Daoy (cell line): ENCODE data around the gene IL6ST. TPM values are rescaled to one million over a fixed set of nuclear protein-coding genes. Genes with fewer than 3 reads are reported as not detected.
"Not testable (repeated sequence)": the region's sequence is repeated elsewhere in the genome, so short reads cannot be mapped to it uniquely, and the experiment has no call there.

Experiments
- DNase-seq: peaks from one replicate; pipeline ENCODE4 v3.0.0-alpha.2; 2015; ENCODE audit warnings: low read depth
- total RNA-seq: library from RNA; depleted of rRNA; stranded (reverse); fragments of >200 nt; shearing (Covaris generic); gene quantifications from 2 replicates; pipeline ENCODE4 v1.2.3, GENCODE V29; 2014; rRNA removed

IL6ST gene
- 77.5 and 92.3 TPM in 2 replicates for total RNA-seq

DNA sequence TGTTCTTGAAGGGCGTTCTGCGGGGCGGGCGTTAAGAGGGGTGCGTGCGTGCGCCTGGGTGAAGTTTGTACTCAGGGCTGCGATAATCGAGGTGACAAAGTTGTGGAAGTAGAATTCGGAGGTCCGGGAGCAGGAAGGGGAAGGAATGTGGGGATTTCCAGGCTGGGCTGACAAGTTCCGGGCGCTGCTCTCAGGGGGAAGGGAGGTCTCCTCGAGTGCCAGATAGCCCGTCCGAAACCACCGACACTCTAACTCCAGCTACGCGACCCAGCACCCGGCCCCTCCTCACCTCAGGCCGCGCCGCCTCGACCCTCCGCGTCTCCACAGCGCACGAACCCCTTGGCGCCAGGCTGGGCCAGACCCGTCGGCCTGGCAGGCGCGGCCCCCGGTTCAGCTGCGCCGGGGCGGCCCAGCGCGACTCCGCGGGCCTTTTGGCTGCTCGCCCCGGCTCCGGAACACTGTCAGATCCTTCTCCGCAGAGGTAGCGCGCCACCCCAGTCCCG lies at the start of gene IL6ST:
TSS of gene IL6ST (minus strand) at position 469 of the 503 bp plus-strand sequence. CDS start 18,685 bp downstream, outside the sequence.
- DNase-seq: peak; percentile 94

DNA sequence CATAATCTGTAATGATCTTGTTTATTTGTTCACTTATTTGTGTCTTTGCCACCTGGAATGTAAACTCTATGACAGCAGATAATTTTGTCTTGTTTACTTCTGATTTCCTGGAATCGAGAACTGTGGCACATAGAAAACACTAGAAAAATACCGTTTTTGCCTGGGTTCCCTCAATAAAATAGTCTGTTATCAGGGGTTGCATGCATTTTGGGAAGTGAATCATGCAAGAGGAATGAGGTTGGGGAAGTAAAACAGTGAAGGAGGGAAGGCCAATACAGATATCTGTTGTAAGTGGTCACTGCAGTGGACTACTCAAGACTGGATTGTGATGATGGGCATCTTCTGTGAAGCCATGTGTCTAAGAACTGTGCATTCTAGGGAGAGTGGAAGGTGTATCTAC lies 45.2 kb upstream of the IL6ST start:
- peak; percentile 30 for DNase-seq

DNA sequence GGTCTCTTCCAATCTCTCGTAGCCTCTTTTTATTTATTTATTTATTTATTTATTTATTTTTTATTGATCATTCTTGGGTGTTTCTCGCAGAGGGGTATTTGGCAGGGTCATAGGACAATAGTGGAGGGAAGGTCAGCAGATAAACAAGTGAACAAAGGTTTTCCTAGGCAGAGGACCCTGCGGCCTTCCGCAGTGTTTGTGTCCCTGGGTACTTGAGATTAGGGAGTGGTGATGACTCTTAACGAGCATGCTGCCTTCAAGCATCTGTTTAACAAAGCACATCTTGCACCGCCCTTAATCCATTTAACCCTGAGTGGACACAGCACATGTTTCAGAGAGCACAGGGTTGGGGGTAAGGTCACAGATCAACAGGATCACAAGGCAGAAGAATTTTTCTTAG lies 43.4 kb upstream of the IL6ST start:
- not testable (repeated sequence) for DNase-seq

DNA sequence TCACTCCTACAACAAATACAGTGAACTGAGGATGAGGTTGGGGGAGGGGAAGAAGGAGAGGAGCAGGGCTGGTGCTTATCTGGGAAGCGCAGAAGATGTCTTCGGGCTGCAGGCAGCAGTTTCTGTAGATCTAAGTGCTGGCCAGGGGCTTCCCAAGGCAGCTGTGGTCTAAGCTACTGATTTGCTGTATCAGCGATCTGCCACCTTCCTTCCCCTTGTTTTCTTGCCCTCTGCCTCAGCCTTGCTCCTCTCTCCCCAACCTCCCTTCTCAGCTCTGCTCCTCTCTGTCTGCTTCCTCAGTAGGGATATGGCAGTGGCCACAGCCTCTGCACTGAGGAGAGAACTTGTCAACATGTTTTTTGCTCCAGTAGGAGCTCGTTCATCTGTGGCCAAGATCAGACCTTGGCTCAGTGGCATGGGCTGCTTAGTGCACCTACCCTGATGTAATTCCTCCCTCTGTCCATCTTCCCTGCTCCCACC lies 42.8 kb upstream of the IL6ST start:
- DNase-seq: no peak

DNA sequence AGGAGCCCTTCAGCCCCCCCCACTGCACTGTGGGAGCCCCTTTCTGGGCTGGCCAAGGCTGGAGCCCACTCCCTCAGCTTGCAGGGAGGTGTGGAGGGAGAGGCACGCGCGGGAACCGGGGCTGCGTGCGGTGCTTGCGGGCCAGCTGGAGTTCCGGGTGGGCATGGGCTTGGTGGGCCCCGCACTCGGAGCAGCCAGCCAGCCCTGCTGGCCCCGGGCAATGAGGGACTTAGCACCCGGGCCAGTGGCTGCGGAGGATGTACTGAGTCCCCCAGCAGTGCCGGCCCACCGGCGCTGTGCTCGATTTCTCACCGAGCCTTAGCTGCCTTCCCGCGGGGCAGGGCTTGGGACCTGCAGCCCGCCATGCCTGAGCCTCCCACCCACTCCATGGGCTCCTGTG lies 40.6 kb upstream of the IL6ST start:
- not testable (repeated sequence) for DNase-seq

DNA sequence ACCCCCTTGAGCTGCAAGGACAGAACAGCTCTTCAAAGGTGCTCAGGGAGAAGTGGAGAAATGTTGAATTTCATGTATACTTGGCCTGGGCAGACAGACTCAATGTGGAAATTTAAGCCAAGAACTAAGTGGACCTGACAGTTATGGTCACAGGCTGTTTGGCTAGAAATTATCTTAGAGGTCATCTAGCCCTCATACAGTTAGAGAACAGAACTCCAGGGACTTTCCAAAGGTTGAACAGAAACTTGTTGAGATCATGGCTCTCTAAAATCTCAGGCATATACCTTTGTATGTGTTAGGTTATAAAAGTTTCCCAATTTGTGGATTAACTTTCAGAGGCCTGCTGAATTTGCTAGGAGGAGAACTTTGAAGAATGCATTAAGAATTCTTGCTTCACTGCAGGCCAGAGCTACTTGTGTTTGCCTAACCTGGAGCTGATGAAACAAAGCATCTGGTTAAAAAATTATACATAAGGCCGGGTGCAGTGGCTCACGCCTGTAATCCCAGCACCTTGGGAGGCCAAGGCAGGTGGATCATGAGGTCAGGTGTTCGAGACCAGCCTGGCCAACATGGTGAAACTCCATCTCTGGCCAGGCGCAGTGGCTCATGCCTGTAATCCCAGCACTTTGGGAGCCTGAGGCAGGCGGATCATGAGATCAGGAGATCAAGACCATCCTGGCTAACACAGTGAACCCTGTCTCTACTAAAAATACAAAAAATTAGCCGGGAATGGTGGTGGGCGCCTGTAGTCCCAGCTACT lies 35.3 kb upstream of the IL6ST start:
- not testable (repeated sequence) for DNase-seq

DNA sequence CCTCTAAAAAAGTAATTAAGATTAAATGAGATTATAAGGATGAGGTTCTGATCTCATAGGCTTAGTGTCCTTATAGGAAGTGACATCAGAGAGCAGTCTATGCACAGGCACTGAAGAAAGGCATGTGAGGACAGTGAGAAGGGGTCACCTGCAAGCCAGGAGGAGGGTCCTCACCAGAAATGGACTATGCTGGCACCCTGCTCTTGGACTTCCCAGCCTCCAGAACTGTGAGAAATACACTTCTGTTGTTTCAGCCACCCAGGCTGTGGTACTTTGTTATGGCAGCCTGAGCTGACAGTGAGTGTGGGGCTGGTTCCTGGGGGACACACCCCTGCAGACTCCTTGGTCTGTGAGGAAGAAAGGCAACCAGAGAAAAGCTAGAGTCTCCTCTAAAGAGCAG lies 34.7 kb upstream of the IL6ST start:
- no peak for DNase-seq

DNA sequence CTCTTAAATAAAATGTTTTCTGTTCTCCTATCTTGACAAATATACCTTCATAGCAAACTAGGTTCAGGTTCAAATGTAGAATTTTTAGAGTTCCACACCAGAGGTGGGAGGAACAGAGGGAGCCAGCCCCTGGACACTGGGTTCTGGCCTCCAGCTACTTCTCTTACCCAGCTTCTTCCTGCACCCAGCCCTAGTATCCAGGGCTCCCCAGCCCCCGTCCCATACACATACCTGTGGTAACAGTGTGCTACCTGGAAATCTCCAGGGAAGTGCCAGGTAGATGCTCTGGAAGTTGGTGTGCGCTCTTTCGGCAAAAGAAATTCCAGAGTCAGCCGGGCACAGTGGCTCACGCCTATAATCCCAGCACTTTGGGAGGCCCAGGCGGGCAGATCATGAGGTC lies 33.9 kb upstream of the IL6ST start:
- no peak for DNase-seq

DNA sequence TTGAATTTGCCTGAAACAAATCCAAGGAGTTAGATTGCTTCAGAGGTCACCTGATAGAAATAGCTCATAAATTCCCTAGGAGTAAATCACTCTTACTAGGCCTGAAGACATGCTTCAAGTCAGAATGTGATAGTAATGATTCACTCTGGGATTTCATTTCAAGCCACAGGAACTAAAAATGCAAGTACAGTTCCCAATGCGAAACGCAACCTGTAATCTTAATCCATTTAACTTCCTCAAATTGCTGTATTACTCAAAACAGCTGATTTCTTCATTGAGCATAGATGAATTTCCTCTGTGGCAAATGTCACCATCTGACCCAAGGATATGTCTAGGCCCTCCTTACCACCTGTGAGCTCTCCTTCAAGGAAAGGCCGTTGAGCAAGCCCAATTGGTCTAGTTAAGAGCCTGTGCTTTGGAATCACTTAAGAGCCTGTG lies 32.1 kb upstream of the IL6ST start:
- peak; percentile 20 for DNase-seq

DNA sequence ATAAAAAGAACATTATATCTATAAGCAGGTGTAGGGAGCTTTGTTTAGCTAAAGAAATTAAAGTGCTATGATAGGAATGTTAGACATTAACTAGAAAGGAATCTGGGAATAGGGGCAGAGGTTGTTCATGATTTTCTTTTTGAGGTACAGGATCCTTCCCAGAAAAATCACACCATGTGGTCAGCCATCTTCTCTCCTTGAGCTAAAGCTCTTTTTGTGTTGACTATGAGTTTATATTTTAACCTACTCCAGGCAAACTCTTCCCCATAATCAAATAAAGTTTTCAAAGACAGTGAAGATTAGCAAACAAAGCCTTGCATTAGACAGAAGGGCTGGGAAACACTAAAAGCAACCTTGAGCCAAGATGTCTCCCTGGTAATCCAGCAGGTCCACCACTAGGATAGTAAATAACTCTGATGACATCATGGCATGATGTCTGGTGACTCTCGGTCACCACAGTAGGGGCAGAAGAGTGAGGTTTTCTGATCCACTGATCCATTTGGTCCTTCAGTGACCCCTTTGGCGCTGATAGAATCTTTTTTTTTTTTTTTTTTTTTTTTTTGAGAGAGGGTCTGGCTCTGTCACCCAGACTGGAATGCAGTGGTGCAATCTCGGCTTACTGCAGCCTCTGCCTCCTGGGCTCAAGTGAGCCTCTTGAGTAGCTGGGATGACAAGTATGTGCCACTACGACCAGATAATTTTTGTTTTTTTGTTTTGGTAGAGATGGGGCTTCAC lies 30.6 kb upstream of the IL6ST start:
- DNase-seq: no peak

DNA sequence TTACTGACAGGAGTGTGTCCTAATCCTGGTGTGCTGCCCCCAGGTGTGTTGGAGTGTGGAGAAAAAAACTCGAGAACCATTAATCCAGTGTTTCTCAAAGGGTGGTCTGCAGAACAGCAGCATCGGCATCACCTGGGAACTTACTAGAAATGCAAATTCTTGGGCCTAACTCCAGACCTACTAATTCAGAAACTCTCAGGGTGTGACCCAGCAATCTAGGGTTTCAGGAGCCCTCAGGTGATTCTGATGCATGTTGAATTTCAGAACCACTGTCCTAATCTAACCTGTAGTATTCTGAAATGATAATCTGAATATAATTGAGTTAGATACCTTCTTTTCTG lies 30.0 kb upstream of the IL6ST start:
- no peak for DNase-seq

DNA sequence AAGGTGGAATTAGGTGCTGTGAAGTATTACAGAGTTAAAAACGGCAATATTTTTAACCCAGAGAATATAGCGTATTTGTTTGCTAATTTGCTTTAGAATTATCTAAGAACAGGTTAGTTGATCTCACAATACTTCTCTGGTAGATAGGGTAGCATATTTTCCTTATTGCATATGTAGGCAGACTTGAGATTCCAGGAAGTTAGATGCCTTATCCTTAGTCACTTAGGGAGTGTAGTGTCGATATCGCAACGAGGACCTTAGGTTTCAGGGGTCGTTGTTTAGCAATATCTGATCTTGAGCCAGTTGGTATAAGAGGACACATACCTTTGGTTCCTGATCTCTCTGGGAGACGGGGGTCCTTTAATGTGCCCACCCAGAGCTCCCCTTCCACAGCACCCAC lies 28.5 kb upstream of the IL6ST start:
- DNase-seq: no peak

DNA sequence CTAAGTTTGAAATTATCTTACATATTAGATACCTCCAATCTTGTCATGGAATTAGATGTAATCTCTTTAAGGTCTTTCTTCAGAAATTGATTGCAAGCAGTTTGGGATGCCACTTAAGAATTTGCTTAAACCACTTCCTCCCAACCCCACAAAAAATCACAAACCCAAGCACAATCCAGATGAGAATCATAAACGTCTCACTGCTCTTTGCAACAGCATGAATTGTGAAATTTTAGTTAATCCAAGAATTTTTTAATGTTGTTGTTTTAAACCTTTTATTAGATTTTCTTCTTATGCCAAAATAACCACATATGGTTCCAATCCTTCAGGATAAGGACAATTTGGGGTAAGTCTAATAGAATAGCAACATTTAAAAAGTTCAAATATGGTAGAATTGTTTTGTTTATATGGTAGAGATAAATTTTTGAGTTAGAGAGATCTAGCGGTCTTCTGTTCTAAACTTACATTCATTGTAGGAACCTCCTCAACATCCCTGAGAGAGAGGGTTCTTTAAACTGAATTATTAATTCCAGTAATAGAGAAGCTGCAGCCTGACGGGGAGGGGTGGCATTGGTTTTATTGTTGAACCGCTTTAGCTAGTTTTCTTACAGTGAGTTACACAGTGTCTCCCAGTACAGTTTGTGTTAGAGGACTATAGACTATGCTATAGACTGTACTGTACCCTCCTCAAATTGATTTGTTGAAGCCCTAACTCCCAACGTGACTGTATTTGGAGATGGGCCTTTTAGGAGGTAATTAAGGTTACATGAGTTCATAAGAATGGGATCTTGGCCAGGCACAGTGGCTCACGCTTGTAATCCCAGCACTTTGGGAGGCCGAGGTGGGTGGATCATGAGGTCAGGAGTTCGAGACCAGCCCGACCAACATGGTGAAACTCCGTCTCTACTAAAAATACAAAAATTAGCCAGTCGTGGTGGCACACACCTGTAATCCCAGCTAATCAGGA lies 24.8 kb upstream of the IL6ST start:
- DNase-seq: no peak

DNA sequence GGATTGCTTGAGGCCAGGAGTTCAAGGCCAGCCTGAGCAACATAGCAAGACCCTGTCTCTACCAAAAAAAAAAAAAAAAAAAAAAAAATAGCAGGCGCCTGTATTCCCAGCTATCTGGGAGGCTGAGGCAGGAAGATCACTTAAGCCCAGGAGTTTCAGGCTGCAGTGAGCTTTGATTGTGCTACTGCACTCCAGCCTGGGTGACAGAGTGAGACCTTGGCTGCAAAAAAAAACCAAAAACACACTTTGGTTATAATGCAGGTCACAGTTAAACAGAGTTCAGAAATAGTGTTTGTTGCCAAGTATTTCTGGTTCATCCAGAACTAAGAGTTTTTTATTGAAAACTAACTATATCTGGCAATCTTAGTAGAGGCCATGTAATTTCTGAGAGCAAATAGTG lies 24.1 kb upstream of the IL6ST start:
- DNase-seq: no peak

DNA sequence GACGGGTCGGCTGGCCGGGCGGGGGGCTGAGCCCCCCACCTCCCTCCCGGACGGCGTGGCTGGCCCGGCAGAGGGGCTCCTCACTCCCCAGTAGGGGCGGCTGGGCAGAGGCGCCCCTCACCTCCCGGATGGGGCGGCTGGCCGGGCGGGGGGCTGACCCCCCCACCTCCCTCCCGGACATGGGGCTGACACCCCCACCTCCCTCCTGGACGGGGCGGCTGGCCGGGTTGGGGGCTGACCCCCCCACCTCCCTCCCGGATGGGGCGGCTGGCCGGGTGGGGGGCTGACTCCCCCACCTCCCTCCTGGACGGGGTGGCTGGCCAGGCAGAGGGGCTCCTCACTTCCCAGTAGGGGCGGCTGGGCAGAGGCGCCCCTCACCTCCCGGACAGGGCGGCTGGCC lies 19.9 kb upstream of the IL6ST start:
- DNase-seq: not testable (repeated sequence)

DNA sequence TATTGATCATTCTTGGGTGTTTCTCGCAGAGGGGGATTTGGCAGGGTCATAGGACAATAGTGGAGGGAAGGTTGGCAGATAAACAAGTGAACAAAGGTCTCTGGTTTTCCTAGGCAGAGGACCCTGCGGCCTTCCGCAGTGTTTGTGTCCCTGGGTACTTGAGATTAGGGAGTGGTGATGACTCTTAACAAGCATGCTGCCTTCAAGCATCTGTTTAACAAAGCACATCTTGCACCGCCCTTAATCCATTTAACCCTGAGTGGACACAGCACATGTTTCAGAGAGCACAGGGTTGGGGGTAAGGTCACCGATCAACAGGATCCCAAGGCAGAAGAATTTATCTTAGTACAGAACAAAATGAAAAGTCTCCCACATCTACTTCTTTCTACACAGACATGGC lies 19.2 kb upstream of the IL6ST start:
- DNase-seq: not testable (repeated sequence)

DNA sequence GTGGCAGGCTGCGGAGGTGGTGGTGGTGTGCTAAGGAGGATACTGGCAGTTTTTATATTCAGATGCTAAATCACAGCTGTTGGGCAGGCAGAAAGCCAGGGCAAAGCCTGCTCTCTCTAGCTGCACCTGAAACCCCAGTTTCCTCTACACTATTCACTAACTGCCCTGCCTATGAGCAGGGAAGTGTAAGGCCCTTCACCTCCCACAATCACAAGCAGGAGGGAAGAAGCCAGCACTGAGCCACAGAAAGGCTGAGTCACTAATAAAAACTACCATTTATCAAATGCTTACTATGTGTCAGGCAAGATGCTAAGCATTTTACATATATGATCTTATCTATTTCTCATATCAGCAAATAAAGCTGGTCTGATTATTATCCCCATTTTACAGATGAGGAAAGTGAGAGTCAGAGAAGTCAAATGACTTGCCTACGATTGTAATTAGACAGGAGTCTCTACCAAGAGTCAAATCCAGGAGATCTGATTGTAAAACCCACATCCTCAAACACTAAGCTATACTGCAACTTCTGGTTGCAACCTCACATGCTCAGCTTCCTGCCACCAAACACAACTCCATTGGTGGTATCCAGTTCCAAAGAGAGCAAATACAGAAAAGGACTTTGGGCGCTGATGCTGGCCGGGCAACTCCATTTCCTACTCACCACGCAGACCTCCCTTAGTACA lies 17.7 kb upstream of the IL6ST start:
- DNase-seq: peak; percentile 46

DNA sequence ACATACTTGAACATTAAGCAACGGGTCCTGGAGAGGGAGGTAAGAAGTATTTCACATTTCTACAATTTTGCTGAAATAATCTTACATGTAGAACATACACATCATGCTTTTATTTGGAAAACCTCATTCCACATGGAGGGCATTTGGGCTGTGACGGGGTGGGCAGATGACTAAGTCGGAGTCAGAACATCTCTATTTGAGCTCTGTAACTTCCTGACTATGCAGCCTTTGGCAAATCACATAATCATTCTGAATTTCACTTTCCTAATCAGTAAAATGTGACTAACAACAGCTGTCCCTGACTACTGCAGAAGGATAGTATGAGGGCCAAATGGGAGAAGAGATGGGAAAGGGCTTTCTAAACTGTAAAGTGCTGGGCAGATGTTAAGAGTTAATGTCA lies 17.1 kb upstream of the IL6ST start:
- peak; percentile 78 for DNase-seq

DNA sequence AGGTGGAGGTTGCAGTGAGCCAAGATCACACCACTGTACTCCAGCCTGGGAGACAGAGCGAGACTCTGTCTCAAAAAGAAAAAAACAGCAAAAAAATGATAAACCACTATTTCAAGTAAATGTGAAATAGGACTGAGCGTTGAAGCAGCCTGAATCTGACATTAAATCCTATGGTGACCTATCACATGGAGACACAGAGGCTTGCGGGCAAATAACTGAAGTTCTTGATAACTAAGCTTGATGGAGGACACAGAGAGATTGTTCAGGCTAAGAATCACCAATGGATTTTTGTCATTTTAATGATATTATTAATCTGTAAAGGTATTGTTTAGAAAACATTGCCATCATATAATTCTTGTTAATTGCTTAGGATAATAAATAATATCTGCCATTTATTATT lies 15.7 kb upstream of the IL6ST start:
- no peak for DNase-seq

DNA sequence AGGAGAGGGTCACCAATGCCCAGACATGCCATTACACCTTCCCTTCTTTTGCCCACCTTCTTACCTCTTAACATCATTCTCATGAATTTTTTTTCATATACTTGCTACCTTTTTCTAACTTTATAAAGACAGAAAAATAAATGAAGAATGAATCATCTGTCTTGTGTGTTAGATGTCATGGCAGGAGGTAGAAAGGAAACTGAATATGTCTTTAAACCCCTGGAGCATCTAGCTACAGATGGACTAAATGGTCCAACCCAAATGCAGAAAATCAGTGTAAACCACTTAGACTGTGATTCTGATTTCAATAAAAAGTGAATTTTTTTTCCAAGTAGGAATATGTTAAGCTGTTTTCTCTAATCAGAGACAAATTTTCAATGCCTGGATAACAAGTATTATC lies 11.8 kb upstream of the IL6ST start:
- DNase-seq: no peak

DNA sequence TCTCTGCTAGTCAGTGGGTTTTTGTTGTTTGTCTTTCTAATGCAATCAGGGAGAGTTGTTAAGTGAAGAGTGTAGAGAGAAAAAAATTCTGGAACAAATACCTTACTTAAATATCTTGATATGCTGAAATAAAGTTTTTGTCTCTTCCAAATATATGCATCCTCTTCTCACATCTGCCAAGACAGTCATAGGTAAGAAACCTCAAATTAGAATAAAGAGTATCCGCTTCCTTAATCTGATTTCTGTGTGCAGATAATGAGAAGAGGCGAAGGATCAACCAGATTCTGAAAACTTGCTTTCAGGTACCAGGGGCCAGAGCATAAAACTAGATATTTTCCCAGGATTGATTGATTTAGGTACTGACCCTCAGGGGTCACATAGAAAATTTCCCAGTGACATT lies 11.3 kb upstream of the IL6ST start:
- DNase-seq: no peak
